ENCODE data around the gene YY1AP1.
A peak's percentile ranks its signal among the peaks of the same experiment; 100 is the strongest.
"Not testable (repeated sequence)": the region's sequence is repeated elsewhere in the genome, so short reads cannot be mapped to it uniquely, and the experiment has no call there.

The YY1AP1 gene

DNA sequence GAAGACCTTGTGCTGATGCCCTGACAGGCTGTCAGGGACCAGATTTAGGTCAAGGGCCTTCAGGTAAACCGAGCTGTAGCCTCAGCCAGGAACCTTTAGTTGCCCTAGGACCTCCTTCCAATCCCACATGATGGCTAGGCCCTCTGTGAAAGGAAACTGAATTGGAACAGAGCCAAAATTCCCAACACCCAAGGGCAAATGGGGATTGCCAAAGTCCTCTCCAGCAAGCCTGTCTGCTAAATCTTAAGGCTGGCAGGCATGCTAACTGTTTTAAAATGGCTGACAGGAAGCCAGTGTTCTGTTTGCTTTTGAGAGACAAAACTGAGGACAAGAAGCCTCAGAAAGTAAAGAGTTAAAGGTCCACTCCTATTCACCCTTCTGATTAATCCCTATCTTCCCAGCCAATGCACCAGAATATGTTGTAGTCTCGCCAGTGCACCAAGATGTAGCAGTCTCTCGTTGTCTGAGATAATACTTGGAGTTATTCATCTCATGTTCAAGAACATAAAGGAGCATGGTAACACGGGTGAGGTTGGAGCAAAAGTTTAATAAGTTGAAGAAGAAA, 43.5 kb downstream of the YY1AP1 start:
- no peak for DNase-seq (ENCODE audit: low spot score)

DNA sequence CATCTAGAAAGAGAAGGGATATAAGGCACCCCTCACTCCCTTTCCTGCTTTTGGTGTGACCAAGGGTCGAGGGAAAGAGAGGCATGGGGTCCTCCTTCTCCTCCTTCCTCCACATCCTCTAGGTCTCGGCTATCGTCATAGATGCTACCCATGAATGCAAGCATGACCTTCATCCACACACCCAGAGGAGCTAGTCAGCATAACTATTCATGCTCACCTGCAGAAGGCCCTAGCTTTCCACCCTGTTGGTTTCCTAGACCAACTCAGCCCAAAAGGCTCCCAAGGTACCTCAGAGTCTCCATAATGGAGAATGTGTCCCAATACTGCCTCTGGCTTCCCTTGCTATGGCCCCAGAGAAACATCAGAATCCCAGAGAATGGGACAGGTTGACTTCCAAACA, 45.3 kb downstream of the YY1AP1 start:
- DNase-seq (ENCODE audit: low spot score): no peak

DNA sequence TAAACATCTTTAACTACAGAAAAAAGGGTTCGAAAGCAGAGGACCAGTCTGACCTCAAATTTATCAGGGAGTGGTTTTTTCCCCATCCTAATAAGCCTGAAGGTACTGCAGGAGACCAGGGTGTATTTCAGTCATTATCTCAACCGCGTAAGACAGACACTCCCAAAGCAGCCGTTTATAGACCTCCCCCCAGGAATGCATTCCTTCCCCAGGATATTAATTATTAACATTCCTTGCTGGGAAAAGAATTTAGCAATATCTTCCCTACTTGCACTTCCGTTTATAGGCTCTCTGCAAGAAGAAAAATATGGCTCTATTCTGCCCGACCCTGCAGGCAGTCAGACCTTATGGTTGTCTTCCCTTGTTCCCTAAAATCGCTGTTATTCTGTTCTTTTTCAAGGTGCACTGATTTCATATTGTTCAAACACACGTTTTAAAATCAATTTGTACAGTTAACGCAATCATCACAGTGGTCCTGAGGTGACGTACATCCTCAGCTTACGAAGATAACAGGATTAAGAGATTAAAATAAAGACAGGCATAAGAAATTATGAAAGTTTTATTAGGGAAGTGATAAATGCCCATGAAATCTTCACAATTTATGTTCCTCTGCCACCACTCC, 45.9 kb downstream of the YY1AP1 start:
- DNase-seq (ENCODE audit: low spot score): not testable (repeated sequence)

DNA sequence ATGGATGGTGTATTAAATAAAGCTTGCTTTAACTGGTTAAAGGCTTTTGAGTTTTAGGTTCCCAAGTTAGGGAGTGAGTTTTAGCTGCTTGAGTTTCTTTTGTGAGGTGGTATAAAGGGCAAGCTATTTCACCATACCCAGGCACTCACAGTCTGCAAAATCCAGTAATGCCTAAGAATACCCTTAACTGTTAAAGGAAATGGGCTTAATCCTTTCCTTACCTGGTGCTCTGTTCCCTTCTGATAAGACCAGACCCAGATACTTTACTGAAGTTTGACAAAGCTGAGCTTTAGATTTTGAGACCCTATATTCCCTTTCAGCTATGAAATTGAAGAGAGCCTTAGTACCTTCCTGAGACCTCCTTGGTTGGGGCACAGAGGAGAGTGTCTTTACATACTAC, 48.2 kb downstream of the YY1AP1 start:
- DNase-seq (ENCODE audit: low spot score): no peak

DNA sequence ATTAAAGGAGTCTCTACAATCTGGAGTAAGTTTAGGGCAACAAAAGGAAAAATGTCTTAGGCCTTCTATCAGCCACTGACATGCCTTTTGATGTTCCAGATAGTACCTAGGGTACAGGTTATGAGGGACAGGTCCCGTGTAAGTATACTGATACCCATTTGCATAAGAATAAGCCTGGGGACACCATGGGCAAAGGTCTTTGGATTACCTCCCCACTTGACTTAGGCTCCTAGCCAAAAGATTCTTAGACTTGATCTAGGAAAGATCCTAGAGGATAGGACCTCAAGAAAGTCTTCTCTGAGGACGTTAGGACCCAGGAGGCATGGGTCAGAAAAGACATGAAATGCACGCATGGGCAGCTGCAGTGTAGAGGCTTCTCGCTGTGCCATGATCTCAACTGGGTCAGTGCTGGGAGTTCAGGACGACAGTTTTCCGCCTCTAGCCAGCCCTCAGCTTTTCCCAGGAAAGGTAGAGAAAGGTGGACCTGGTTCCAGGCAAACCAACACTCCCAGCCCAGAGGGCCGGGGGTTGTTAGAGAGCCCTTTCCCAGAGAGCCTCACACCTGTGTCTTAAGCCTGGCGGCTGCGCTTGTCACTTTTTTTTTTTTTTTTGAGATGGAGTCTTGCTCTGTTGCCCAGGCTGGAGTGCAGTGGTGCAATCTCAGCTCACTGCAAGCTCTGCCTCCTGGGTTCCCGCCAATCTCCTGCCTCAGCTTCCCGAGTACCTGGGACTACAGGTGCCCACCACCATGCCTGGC, 52.0 kb downstream of the YY1AP1 start:
- DNase-seq (ENCODE audit: low spot score): no peak

DNA sequence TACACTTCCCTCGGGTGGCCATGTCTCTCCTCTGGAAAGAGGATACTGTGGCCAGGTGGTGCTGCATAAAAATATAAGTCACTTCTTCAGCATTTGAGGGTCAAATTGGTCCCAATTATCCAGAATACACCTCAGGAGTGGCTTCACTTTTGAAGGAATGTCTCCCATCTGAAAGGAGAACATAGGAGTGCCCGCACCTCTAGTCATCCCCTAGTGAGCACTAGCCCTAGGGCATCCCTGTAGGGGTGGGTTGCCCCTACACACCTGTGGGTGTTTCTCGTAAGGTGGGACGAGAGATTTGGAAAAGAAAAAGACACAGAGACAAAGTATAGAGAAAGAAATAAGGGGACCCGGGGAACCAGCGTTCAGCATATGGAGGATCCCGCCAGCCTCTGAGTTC, 62.1 kb downstream of the YY1AP1 start:
- not testable (repeated sequence) for DNase-seq (ENCODE audit: low spot score)

DNA sequence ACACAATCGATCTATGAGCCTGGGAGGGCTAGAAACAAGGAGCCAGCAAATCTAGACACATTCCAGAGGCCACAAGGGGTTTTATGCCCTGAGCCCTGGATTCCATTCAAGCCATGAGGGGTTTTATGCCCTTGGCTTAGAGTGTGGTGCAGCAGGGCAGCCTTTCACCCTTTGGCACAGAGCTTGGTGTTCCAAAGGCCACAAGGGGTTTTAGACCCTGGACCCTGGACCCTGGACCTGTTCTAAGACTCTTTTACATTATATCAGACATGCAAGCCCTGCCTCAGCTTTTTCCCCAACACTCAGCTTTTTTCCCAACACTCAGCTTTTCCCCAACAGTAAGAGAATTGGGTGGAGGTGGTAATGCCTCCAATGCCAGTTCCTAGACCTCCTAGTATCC, 65.2 kb downstream of the YY1AP1 start:
- no peak for DNase-seq (ENCODE audit: low spot score)

DNA sequence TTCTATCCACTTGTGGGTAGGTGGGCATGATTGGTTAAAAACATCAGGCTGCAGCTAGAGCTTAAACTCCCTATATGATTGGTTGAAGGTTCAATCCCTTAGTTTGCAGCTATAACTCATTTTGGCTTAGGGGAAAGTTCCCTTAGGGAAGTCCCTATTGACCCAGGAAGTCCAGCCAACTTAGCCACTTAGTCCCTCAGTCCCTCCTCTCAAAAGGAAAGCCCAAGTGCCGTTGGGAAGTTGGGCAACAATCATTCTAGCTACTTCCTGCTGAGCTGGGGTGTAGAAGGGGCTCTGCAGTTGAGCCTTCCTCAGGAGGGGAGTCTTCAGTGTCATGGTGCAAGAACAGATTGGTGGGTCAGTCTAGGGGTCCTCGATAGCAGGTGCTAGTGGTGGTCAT, 66.4 kb downstream of the YY1AP1 start:
- no peak for DNase-seq (ENCODE audit: low spot score)

DNA sequence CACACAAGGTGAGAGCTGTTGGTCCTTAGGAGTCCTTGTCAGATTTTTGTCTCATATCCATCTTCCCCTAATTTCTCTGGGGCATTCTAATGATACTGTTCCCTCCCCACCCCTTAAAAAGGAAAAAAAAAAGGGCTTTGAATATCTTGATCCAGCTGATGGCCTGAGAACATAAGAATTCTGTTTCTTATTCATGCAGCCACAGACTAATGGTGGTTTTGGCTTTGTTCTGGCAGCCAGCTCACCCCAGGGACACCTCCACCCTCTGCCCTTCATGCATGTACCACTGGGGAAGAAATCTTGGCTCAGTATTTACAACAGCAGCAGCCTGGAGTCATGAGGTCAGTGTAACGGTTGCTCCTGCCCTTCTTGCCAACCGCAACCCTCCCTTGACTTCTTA, 75.3 kb downstream of the YY1AP1 start:
- not testable (repeated sequence) for DNase-seq (ENCODE audit: low spot score)

DNA sequence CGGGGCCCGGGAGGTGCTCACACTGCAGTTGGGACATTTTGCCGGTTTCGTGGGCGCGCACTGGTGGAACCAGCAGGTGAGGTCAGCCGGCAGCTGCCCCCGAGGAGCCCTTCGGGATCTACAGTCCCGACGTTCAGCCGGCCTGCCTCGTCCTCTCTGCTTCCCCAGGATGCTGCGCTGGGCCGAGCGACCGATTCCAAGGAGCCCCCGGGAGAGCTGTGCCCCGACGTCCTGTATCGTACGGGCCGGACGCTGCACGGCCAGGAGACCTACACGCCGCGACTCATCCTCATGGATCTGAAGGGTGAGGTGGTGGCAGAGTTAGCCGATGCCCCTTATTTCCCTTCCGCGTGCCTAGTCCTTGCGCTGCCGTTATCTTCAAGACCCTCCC, 78.3 kb downstream of the YY1AP1 start:
- not testable (repeated sequence) for DNase-seq (ENCODE audit: low spot score)

DNA sequence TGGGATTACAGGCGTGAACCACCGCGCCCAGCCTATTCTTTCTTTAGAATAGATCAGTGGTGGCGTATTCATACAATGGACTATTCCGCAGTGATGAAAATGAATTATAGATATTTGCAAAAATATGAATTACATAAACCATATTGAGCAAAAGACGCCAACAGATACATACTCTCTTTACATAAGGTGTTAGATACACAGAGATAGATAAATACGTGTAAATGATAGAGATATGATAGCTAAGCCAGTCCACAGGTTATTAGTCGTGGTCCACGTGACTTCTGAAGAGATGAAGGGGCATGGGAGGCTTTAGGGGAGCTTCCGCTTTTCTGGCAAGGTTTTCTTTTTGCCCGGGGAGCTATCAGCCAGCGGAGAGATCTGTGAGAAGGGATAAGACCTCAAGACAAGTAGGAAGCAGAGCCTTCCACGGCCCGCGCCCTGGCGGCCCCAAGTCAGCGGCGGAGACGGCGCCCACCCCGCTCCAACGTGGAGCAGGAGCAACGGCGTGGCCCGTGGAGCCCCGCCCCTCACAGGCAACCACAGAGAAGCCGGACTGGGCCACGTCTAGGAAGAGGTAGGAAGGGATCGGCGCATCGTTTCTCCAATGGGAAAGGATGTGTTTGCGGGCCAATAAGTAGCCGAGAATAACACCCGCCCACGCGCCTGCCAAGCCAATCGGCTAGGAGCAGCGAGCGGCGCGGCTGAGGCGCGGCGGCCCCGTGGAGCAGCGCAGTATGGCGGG, 78.9 kb downstream of the YY1AP1 start, which contains the start of gene MSTO1:
TSS of gene MSTO1 (plus strand) at position 704 of the 742 bp plus-strand sequence. CDS start at position 735, 31 bp downstream.
- DNase-seq (ENCODE audit: low spot score): peak; percentile 88
